Activated CD8-positive, alpha-beta memory T cell treated with anti-CD3 and anti-CD28 coated beads for 24 hours (primary cell): Measurements from ENCODE around the gene POLL.
"Not testable (repeated sequence)": the region's sequence is repeated elsewhere in the genome, so short reads cannot be mapped to it uniquely, and the experiment has no call there.

ENCODE experiments used
- DNase-seq: peaks from one replicate; pipeline ENCODE4 v3.0.0-alpha.2; 2020

Gene POLL

DNA sequence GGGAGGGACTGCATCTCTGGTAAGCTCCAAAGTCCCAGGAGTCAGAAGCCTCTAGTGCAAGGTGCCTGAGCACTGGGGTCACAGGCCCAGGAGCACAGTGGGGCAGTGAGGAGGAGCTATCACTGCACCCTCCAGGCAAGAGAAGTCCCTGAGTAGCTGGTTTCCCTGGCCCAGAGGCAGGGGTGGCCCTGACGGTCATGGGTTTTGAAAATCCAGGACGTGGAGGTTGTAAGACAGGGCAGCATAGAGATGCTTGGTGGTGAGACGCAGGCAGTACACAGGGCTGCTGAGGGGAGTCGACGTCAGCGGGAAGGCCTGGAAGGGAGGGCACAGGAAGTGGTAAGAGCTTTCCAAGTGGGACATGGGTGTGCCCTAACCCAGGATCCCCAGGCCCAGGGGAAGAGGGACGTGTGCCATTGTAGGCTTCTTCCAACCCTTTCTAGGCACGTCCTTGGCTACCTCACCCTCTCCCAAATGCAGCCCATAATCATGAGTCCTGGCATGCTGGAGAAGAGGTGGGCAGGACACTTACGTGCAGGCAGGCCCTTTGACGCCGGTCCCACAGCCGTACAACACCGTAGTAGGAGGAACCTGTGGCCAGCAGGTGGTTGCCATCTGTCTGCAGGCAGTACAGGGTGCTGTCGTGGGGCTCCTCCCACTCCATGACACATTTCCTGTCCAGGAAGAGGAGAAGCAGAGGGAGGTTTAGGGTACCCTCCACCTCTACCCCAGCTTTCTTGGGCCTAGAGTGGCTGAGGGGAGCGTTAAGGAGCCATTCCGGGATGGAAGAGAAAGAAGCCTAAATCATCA, 23.2 kb upstream of the POLL start:
- no peak for DNase-seq

DNA sequence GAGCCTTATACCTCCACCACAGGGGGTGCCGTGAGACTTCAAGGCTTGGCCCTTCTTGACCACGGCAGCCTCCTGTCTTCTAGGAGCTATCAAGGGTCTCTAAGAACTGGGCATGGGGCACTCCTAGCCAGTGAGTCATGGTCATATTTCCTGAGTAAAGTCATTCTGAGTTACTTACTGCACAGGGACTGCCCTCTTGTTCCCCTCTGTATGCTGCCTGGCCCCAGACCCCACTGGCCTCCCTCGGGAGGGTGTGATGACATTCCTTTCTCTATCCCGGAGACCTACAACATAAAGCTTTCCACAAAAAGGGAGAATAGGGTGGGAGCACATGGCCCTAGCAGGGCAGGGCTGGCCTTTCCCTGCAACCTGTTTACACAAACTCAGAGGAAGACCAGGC, 21.4 kb upstream of the POLL start:
- no peak for DNase-seq

DNA sequence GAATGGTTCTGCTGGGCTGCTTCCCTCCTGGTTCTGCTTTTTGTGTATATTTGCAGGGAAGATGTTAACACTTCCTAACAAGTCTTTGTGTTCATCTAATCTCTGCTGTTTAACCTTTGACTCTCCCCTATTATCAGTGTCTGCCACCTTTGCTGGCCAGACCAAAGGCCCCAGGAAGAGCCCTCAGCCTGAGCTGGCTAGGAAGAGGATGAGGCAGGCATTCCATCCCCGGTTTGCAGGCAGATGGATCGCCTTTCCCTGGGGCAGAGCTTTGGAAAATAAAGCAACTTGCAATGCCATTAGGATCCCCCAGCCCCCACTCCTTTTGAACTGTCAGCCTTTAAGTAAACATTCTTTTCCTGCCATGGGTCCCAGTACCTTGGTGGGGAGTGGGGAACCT, 19.1 kb upstream of the POLL start:
- DNase-seq, result no peak

DNA sequence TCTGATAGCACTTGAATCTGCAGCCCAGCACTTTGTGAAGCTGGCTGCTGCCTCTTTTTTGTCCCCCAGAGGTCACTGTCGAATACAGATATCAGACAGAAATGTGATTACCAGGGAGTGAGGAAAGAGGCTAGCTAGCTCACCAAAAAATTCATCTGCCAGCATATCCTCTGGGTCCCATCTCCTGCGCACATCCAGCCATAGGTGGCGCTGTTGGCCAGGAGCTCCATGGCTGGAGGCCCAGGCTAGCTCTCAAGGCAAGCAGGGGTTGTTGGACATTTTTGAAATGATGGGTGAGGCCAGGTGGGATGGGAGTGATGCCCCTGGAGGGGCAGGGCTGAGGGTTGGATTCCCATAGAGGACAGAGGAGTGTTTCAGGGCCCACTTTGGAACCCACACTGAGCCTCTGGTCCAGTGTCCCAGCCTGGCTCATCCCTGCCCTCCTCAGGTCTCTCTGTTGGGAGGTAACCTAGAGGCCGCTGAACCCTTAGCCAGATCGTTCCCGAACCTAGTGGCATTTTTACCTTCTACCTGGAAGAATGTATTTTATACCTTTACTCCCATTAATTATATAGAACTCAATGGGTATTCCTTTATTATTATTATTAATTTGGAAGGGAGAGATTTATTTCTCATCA, 14.8 kb upstream of the POLL start:
- peak; percentile 76 for DNase-seq

DNA sequence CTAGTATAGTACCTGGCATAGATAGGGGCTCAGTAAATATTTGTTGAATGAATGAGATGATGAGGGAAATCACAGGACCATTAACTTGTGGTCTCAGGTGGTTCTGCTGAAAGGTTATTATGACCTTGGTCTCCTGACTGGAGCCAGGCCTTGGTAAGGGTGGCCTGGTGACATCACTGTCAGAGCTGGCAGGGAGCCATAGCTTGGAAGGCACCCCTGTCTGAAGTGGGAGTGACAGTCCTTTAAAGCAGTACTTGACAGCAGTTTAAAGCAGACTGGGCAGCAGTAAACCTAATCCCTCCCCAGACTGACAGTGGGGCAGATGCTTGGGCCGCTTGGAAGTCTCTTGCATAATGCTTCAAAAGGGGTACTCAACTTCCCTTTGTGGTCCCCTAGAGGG, 13.5 kb upstream of the POLL start:
- no peak for DNase-seq

DNA sequence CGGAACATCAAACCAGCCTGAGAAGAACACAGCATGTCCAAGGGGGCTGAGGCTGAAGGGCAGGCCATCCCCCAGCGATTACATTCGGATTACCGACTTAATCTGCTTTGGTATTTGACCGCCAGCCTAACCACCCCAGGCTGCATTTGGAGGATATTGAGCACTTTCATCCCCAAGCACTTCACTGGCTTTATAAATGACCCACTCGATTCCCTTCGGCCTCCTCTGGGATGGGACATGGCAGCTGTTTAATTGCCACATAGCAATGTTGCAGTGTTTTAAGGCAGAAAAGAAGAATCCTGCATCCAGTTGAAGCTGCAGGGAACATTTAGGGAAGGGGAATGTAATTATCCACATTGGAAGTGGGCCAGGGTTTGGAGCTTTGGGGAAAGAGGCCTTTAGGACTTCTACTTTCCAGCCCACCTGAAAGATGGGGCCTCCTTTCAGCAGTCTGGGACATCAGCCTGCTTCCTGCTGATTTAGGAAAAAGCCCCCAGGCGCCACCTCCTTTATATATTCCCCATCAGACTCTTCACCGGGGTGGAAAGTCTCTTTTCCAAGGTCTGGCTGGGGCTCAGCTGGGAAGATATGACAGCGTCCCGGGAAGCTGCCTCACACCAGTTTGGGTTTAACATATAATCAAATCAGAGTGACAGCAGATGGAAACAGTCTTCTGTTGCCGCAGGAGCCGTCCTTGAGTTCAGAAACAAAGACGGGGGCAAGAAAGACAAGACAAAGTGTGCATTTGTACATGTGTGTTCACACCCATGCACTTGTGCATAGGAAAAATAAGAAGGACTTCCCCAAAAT, 9.2 kb upstream of the POLL start:
- DNase-seq, result no peak

DNA sequence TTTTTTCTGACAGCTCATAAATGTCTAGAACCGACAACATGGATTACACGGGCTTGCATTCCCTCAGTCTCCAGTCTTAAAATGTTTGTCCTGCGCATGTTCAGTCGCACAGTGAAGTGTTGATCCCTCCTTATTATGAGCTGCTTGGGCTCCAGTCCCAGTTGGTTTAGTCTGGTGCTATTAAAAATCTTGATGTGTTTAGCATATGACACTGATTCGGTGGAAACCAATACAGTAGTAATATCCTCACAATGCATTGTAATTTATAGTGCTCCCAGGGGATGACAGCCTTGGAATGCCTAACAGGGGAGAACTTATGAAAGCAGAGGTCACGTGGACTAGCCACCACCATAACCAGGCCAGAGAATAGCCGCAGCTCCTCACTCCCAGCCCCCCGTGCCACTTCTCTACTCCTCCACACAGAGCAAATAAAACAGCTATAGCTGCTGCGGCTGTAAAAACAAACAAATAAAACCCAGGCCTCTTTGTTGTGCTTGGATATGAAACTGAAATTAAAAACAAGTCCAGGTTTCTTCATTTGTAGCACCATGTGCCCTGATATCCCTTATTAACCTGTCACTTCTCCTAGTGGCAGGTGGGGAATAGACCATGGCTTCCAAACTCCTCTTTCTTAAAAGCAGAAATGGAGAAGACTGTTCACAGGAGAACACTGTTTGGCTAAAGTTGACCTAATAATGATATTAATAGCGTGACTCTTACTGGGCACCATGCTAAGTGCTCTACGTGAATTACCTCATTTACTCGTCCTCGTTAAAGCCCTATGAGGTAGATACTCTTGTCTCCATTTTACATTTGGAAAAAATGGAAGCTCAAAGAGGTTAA, 7.8 kb upstream of the POLL start:
- no peak for DNase-seq

DNA sequence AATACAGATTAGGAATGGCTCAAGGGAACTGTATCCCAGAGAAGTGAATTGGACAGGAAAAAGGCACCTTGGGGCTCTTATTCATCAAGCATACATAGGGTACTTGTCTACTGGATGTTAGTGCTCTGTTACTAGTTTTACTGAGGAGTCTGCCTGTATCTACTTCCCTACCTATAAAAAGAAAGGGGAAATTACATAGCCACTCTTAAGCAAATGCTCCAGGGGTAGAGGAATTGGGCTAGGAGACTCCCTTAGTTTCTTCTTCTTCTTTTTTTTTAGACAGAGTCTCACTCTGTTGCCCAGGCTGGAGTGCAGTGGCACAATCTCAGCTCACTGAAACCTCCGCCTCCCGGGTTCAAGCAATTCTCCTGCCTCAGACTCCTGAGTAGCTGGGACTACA, 5.3 kb upstream of the POLL start:
- DNase-seq, result not testable (repeated sequence)

DNA sequence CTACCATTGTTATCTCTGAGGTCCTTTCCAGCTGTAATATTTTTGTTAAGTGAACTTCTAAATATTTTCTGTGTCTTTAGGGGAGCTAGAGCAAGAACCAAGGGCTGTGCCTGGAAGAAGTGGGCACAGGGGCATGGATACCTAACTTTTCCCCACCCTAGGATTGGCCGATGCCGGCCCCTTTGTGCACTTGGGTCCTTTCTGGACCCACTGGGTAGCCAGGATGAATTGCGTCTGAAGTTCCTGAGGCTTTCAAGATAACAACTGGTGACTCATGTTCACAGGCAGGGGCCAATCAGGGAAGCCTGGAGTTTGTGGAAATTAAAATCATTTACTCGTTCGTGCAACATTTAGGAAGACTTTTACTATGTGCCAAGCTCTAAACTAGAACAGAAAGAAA, 822 bp upstream of the POLL start:
- no peak for DNase-seq

DNA sequence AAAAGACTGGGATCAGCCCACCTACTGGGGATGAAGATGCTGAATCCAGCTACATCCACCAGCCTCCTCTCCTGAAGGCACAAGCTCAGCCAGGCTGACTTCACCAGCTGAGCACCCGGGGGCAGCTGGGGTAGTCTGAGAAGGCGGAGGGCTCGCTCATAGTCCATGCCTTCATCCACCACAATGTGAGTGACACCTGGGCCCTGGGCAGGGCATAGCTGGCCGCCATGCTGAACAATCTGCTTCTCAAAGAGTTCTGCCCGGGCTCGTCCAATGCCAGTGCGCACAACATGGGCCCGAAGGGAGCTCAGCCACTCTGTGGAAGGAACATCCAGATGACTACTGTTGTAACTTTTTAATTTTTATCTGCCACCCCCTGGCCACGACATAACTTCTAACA, 2.2 kb downstream of the POLL start:
- no peak for DNase-seq

DNA sequence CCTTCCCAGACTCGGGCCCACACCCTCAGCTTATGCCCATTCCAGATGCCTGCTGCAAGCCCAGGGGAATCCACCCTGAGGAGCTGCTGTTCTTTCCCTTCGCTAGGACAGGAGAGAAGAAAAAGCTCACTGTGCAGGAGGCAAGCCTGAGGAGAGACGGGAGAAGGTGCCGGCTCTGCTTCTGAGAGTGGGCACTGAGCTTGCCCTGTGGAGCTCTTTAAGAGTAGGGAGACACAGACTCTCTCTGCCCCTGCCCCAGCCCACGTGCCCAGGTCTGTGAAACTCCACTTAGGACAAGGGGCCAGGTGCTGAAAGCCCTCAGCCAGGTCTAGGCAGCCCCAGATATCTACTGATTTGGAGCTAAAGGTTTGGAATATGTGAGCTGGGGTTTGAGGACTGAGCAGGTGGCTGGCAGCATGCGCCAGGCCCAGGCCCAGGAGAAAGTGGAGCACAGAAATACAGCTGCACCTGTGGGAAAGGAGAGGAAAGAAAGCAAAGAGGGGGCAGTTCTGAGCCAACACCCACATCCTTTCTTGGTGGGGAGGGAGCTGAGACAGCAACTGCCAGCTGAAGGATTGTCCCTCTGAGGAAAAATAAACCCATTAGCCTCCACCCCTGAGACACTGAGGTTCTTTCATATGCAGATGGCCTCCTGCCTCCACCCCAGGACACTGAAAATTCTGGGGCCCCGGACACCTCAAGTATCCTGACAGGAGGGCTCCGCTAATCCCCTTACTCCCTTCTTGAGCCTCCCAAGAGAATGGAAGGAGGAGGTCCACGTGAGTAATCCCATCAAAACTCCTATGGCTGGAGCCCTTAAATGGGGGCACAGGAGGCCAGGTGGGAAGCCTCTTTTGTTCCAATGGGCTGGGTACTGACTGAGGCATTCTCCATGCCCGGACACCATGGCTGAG, 7.3 kb downstream of the POLL start:
- no peak for DNase-seq

DNA sequence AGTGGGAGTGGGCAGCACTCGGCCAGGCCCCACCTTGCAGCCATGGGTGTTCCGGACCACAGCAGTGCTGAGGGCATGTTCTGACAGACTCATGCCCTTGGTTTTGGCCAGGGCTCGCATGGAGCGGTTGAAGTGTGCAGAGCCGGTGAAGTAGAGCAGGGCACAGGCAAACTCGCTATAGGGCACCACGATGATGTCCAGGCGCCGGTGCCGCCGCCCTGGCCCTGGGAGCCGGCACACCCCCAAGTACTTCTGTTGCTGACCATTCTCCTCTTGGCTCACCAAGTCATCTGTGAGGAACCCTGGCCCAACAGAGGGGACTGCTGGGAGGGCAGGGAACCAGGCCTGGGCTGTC, 8.6 kb downstream of the POLL start:
- DNase-seq, result no peak

DNA sequence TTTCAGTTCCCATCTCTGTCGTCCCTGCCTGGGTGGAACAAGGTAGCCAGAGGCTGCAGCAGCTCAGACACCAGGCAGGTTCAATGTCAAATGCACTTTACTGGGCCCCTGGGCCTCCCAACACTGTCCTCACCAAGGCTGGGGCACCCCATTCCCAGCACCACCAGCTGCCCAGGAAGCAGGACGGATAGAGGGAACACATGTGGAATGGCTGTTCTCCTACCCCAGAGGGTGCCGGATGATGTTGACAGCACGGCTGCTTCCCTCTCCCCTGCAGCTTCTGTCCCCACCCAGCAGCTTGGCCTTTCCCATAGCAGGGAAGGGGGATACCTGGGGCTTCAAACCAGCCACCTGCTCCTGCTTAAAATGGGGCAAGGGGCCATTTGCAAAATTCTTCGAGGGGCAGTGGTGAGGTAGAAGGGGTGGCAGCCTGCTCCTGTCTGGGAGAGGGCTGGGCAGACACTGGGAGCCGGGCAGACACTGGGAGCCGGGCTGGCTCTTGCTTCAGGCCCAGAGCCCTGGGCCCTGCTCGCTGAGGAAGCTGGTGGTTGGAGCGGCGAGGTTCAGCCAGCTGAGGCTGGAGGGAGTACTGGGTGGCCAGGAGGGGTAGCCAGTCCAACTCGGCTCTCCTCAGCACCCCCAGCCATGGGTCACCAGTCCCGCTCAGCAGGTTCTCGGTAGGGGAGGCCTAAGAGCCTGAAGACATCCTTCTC, 9.1 kb downstream of the POLL start:
- no peak for DNase-seq

DNA sequence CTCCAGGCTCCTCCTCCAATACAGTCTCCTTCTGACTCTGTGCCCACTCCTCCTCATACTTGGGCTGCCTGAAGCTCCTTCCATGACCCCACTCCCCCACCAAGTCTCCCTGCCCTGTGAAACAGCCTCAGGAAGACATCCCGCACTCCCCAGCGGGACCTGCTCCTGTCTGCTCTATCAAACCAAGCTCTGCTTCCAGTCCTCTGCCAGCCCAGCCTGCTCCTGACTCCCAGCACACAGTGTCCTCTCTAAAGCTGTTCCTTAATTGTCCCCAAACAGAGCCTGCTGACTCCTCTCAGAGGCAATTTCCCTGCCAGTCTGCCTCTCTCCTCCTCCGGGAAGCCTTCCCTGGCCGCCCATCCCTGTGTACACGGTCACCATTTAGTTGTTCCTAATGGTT, 9.9 kb downstream of the POLL start:
- no peak for DNase-seq

DNA sequence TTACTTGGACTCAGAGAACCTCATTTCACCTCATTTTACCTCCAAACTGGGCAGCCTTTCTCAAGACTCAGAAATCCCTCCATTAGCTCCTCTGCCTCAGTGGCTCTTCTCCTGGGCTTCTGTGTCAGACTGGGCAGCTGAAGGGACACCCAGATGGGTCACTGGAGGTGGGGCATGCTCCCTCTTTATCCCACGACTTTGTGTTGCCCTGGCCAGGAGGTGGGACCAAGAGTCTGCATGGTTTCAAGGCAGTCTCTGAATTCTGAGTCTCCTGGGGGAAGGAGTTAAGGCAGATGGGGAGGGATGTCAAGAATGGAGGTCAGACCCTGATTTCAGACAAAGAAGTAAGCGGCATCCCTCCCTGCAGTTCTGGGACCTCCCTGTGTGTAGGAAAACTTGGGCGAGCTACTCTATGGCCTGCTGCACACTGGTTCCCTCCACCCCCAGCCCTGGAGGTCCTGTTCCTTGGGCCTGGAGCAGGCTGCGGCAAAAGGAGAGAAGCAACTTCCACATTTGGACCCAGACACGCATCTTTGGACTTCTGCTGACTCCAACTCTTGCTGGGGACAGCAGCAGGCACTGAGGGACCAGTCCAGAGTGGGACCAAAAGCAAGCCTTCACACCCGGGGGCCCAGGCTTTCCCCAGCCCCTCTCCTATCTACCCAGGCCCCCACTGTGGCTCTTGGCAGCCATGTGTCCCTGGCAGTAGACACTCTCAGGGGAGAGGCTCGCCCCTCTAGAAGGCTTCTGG, 10.8 kb downstream of the POLL start:
- DNase-seq, result no peak

DNA sequence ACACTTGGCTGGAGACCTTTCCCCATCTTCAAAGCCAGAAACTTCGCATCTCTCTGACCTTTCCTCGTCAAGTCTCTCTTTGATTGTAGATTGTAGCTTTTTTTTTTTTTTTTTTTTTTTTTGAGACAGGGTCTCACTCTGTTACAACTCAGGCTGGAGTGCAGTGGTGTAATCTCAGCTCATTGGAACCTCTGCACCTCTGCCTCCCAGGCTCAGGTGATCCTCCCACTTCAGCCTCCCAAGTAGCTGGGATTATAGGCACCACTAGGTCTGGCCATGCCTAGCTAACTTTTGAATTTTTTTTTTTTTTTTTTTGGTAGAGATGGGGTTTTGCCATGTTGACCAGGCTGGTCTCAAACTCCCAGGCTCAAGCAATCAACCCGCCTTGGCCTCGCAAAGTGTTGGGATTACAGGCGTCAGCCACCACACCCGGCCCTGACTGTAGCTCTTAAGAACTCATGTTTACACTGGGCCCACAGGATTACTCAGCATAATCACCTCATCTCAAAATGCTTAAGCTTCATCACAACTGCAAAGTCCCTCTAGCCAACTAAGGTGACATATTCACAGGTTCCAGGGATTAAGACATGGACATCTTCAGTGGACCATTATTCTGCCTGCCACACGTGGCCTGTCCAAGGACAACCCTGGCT, 11.7 kb downstream of the POLL start:
- no peak for DNase-seq

DNA sequence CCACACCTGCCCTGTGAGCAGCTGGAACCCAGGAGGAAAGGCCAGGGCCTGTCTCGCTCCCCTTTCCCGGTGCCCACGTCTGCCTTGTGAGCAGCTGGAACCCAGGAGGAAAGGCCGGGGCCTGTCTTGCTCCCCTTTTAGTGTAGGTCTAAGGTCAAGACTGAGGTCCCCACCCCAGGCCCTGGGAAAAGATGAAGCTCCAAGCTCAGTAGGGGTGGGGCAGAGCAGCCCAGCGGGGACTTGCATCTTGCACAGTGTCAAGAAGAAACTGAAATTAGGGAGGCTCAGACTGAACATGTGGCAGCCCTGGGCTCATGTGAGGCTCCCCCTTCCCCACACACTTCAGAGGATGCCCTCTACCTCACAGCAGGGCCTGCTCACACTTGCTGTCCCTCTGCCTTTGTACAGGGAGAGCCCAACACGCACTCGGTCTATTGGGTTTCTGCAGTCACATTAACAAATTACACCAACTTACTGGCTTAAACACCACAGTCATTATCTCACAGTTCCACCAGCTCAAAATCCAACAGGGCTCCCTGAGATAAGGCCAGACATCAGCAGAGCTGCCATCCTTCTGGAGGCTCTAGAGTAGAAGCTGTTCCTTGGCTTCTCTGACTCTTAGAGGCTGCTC, 12.4 kb downstream of the POLL start:
- DNase-seq, result no peak

DNA sequence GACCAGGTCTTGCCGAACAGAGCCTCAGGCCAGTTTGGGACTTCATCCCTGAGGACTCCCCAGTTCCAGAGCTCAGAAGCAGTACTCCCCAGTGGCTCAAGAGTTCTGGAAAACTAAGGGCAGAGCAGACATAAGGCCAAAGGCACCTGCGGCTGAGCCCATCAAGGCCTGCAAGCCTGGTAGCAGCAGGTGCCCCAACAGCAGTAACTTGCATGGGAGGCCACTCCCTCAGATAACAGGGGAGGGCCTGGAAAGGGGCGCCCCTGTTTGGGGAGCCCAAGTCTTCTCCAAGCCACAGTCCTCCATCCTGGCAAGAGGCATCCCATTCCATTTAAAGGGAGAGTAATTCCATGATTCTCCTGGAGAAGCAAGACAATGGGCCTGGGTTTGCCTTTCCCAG, 13.0 kb downstream of the POLL start:
- no peak for DNase-seq
